ENCODE measurements around the gene MCC.

DNA sequence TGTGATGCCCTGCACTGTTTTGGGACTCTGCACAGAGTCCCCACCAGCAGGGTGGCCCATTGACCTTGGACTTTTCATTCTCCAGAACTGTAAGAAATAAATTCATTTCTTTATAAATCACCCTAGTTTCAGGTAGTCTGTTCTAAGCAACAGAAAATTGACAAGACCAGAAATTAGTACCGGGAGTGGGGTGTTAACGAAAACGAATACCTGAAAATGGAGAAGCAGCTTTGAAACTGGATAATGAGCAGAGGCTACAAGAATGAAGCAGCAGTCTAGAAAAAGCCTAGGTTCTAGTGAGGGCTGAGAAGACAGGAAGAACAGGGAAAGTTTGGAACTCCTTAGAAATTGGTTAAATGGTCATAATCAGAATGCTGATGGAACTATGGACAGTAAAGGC is 2.1 kb upstream of the MCC start:
- TF ChIP-seq EZH2 (IDR thresholded peaks at IDR 0.05; ENCODE audit: low read length): no peak
- TF ChIP-seq, protein P1, sequence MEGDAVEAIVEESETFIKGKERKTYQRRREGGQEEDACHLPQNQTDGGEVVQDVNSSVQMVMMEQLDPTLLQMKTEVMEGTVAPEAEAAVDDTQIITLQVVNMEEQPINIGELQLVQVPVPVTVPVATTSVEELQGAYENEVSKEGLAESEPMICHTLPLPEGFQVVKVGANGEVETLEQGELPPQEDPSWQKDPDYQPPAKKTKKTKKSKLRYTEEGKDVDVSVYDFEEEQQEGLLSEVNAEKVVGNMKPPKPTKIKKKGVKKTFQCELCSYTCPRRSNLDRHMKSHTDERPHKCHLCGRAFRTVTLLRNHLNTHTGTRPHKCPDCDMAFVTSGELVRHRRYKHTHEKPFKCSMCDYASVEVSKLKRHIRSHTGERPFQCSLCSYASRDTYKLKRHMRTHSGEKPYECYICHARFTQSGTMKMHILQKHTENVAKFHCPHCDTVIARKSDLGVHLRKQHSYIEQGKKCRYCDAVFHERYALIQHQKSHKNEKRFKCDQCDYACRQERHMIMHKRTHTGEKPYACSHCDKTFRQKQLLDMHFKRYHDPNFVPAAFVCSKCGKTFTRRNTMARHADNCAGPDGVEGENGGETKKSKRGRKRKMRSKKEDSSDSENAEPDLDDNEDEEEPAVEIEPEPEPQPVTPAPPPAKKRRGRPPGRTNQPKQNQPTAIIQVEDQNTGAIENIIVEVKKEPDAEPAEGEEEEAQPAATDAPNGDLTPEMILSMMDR (optimal IDR thresholded peaks at IDR 0.05 in 1 of 3, IDR thresholded peaks at IDR 0.05 in 1 of 3, conservative IDR thresholded peaks at IDR 0.05 in 1 of 3; ENCODE audit: extremely low read depth in 1 of 3, insufficient read depth in 2 of 3, low read length in 3 of 3): no peak
